Ovary (tissue), 3 donors: ENCODE data around the gene TNFRSF11A.

Experiments used
- CTCF ChIP-seq, 3 donors: fragments of 450-650 bp in 2 of 3; fragments of 200-600 bp in 1 of 3; IDR thresholded peaks; one replicate each; pipeline versions ENCODE4 v1.5.1 to v1.8.0; 2016 to 2022; ENCODE audit warnings: antibody characterized with exemption in 3 of 3, mild to moderate bottlenecking in 1 of 3
- POLR2A ChIP-seq: fragments of 450-650 bp; IDR thresholded peaks from one replicate; pipeline ENCODE4 v1.6.1; 2017; ENCODE audit warnings: antibody characterized with exemption, mild to moderate bottlenecking, moderate library complexity
- donor health status: DM: no; HTN: no; CAD: no.

DNA sequence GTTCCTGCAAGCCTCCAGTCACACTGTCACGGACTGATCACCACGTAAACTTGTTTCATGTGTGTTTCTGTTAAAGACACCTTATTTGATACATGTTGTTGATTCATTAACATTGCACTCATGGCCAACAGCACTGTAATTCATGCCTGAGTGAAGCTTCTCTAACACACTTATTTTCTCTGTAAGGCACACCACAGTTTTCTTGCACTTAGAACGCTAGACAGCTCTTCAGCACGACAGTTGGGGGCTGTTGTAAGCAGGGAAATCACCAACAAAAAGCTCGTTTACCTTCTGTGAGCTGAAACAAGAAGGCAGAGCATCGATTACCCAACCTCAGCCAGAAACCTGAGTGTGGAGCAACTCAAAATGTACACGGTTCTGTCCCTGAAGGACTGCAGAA, 28.1 kb downstream of the TNFRSF11A start:
- TF ChIP-seq CTCF (IDR thresholded peaks at IDR 0.05) (no peak), POLR2A (no peak)
